GM18517 (cell line): ENCODE data around the gene DLG1.

Source experiments
- ATAC-seq: cut with Tn5 transposase; IDR thresholded peaks from one replicate; pipeline ENCODE4 v1.9.1; 2021; ENCODE audit warnings: mild to moderate bottlenecking, moderate library complexity; ENCODE audit not compliant: unreplicated experiment

DLG1 gene

GRCh38 chr3:197022405-197023231 lies 275.8 kb downstream of the DLG1 start:
- no peak for ATAC-seq

DNA sequence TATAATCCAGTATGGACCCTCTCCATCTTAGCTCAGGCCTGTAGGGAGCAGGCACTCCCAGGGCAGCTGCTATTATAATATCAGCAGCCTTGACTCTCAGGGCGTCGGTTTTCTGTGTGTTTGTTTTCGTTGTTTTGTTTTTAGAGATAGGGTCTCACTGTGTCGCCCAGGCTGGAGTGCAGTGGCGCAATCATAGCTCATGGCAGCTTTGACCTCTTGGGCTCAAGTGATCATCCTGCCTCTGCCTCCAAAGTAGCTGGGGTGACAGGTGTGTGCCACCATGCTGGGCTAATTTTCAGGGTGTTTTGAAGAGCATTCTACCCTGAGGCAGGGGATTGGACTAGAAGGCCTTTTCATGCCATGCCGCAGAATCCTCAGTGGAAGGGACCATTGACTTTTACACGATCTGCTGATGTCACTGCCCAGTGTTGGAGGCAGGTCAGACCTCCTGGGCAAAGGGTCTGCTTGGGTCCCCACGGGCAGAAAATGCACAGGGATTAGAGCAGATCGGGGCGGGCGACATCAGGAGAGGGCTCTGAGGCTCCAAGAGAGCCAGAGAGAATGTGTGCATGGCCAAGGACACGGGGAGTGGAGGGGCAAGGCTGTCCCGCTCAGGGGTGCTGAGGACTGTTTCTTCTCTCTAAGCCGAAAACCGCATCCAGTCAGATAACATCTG lies 276.5 kb downstream of the DLG1 start:
- ATAC-seq: no peak

- no peak for ATAC-seq
Observed at GRCh38 chr3:197021231-197021630, 277.2 kb downstream of the DLG1 start.

DNA sequence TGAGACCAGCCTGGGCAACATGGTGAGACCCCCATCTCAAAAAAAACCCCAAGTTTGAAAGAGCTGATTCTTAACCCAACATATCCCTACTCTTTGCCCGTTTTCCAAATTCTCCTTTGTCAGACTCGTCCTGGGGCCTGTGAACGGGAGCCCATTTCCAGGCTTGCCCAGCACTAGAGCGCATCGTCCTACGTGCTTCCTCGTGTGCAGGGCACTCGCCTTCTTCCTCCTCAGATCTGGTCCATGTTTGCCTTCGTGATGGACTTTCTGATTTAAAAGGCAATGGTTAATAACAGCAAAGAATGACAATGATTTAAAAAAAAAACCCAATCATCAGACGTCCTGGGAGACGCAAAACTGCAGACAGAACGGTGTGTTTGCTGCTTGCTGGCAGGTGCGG lies 278.9 kb downstream of the DLG1 start:
- no peak for ATAC-seq

GRCh38 chr3:197019021-197019420 lies 279.4 kb downstream of the DLG1 start:
- no peak for ATAC-seq

- ATAC-seq: no peak
Observed at GRCh38 chr3:197017003-197017402, 281.4 kb downstream of the DLG1 start.

GRCh38 chr3:197015790-197016736 lies 282.3 kb downstream of the DLG1 start:
- no peak for ATAC-seq

- ATAC-seq: no peak
Observed at GRCh38 chr3:197014942-197015575, 283.4 kb downstream of the DLG1 start.

DNA sequence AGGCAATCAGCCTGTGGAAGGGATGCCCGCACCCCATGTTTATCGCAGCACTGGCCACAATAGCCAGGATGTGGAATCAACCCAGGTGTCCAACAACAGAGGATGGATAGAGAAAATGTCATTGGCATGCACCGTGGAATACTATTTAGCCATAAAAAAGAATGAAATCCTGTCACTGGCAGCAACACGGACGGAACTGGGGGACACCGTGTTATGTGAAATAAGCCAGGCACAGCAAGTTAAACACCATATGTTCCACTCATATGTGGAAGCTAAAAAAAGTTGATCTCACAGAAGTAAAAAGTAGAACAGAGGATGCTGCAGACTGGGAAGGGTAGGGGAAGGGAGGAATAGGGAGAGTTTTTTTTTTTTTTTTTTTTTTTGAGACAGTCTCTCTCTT lies 284.4 kb downstream of the DLG1 start:
- ATAC-seq: no peak

DNA sequence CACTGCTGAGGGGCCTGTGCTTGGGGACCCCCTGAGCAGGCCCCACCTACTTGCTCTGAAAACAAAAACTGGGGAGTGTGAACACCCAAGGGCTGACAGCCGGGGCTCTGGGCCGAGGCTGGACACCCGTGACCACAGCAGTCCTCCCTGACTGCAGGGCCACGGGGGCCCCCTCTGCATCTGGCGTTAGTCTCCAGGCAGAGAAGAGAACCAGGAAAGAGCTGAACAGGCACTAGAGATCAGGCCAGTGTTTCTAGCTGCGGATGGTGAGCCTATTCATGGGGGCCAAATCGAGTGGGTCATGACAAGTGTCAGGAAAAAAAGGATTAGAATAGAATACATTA lies 285.9 kb downstream of the DLG1 start:
- no peak for ATAC-seq

- no peak for ATAC-seq
Observed at GRCh38 chr3:197011780-197012539, 286.5 kb downstream of the DLG1 start.

DNA sequence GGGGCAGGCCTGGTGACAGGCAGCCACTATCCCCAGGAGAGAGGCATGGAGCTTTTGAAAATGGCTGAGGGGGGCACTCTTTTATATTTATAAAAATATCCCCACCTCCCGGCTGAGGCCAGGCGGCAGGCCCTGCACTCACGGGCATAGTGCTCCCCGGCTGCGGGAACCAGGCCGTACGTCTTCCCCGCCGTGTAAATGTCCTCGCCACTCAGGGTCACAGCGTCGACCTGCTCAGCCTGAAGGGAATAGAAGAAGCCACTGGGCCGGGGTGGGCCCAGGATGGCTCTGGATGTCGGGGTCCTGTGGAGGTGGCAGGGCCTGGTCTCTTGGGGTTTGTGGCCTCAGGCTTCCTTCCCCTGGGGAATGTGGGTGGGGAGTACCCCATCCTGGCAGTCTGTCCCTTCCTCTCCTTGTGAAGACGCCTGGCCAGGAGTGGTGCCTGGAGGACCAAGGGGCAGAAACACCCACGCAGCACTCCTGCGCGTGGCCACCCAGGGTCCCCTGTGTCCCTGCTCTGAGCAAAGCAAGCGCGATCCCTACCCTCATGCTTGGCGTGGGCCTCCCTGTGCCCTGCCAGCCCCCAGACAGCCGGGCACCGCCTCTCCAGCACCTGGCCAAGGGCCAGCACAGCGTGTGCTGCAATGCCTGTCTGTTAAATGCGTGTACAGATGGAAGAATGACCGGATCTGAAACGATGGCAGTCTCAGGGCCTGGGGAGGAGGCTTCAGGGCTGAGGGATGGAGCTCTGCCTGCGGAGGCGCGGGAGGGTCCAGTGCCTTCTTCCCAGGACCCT lies 287.7 kb downstream of the DLG1 start:
- ATAC-seq: no peak

DNA sequence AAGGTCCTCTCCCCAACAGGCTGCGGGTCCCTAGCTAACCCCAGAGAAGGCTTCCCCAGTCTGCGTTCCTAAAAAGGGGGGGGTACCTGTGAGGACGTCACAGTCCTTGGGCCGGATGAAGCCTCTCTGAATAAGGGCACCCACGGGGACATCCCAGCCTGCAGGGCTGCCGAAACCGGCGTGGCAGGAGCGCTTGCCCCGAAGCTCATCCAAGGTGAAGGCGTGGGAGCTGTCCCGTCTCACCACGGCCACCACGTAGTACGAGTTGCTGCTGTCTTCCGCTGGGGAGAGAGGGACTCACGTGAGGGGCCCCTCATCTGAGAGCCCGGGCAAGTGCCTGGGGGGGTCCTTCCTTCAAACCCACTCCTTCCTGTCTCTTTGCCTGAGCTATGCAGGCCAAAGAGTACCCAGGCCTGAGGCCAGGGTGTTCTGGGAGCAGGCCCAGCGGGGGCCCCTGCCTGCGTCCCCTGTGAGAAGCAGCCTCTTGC lies 288.8 kb downstream of the DLG1 start:
- no peak for ATAC-seq

DNA sequence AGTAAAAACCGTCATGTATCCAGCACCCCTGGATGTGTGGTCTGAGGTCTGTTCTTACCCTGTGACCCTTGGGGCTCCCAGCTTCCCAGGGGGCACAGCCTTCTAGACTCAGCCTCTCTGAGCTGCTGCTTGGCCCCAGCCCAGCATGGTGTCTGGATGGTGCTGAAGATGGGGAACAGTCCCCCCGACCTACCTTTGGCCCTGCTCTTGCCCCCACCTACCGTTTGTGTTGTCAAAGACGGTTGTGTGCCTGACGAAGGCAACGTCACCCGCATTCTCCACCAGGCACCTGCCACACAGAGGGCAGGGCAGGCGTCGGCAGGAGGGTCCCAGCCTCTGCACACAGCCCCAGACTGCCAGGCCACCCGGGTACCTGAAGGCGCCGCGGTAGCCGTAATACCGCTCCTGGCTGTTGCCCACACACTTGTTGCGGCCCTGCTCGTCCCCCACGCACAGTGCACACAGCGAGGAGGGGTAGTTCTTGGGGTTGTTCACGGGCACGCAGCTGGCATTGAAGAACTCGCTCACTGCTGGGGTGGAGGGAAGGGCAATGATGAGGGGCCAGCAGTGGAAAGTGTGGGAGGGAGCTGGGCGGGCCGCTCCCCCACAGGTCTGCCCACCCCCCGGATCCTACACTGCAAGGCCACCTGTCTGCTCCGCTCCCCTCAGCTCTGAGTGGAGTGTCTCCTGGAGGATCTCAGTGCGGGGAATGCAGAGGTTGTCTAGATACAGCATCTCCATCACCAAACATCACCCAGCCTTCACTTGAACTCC lies 289.8 kb downstream of the DLG1 start:
- no peak for ATAC-seq

- ATAC-seq: no peak
Observed at GRCh38 chr3:197007953-197008352, 290.5 kb downstream of the DLG1 start.

- no peak for ATAC-seq
Observed at GRCh38 chr3:197007296-197007940, 291.0 kb downstream of the DLG1 start.

- ATAC-seq: no peak
Observed at GRCh38 chr3:197006860-197007259, 291.6 kb downstream of the DLG1 start.

GRCh38 chr3:197006446-197006845 lies 292.0 kb downstream of the DLG1 start:
- ATAC-seq: no peak
